Measurements from ENCODE around the gene DDIT4L.
"Not testable (repeated sequence)": the region's sequence is repeated elsewhere in the genome, so short reads cannot be mapped to it uniquely, and the experiment has no call there.

Gene DDIT4L

GRCh38 chr4:100165809-100166208, 24.5 kb downstream of the DDIT4L start:
- DNase-seq, result no peak

DNA sequence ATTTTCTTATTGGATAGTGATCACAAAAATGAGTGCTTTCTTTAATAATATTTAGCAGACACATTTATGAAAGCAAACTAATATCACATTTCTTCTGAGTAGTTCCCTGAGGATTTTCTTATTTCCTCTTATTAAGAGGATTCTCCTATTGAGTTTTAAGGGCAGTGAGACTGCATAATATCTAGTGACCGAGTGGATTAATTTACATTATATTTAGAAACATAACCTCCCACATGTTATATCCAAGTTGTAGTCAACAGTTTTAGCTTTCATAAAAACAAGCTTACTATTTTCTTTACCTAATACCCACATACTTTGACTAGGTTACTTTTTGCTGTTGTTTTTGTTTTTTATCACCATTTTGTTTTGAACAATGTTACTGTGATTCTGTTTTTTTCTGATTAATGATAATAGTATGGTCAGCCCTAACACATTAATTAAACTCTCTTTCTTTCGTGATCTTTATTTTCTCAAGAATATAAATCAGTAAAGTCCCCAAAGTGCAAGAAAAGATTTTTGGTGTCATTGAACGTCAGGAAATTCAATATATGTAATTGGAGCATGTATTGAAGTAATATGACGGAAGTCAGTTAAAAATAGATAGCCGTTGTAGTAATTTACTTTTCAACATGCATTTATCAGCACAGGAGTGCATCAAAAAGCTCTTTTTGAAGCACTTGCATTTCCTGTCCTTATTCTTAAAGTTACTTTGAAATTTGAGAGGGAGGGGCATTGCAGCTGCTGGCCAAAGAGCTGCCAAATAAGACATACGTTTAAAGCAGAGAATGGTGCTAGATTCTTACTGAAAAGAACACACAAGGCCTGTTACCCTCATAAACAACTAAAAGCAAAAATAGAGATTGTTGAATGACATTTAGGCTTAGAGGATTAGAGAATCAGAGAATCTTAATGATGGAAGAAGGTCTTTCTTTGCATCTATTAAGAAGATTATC, 25.2 kb downstream of the DDIT4L start:
- DNase-seq, result no peak

DNA sequence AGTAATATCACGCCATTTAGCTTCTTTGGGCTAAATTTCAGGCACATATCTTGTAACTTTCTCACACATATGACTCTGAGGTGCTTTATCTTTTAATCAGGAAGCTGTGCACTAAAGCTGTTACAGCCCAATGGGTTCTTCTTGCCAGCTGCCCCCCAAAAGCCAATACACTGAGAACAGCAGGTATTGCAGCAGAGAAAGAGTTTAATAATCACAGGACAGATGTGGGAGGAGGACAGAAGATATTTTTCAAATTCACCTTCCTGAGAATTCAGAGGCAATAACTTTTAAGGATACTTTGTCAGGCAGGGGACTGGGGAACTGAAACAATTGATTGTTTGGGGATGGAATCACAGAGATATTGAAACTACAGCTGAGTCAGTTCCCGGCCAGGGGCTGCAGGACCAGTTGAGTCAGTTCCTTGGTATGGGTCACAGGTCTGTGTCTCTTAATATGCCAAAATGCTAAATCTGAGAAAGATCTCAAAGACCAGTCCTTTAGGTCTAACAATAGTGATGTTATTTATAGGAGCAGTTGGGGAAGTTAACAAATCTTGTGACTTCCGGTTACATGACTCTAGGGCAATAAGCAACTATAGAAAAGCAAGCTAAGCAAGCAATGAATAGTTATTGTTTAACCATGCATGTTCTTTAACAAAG, 28.1 kb downstream of the DDIT4L start:
- DNase-seq, result no peak

GRCh38 chr4:100149190-100149589, 41.1 kb downstream of the DDIT4L start:
- no peak for DNase-seq

GRCh38 chr4:100147684-100148083, 42.6 kb downstream of the DDIT4L start:
- no peak for DNase-seq

GRCh38 chr4:100147198-100147597, 43.1 kb downstream of the DDIT4L start:
- no peak for DNase-seq

DNA sequence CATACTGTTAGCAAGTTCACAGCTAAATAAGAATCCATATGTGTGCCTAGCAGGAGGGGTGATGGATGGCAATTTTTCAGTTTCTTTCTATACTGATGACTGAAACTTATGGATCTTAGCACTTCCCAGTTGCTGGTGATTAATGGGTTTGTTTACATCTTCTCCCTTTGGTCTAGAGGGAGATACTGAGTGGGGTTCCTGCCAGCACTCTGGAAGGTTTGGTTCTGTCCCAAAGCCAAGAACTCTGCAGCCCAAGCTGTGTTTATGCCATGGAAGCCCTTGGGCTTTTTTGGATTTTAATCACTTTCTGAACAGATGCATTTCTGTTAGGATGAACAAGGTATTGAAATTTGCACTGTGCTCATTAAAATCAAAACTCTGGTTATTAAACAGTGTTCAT, 43.5 kb downstream of the DDIT4L start:
- DNase-seq, result no peak

DNA sequence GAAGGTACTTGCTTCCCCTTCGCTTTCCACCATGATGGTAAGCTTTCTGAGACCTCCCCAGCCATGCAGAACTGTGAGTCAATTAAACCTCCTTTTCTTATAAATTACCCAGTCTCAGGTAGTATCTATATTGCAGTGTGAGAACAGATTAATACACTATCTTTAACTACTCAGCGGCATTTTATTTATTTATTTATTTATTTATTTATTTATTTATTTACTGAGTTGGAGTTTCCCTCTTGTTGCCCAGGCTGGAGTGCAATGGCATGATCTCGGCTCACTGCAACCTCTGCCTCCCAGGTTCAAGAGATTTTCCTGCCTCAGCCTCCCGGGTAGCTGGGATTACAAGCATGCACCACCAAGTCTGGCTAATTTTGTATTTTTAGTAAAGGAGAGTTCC, 52.9 kb downstream of the DDIT4L start:
- not testable (repeated sequence) for DNase-seq
